Fibroblast of villous mesenchyme (primary cell): Measurements from ENCODE around the gene AGPS. TPM values are rescaled to one million over a fixed set of nuclear protein-coding genes. Genes with fewer than 3 reads are reported as not detected.
"Not testable (repeated sequence)": the region's sequence is repeated elsewhere in the genome, so short reads cannot be mapped to it uniquely, and the experiment has no call there.

Experiments used
- DNase-seq: peaks from one replicate; pipeline ENCODE4 v3.0.0-alpha.2; 2010; ENCODE audit warnings: low read depth
- H3K4me3 ChIP-seq: 2 replicates; pipeline ENCODE4 v1.5.1; 2011; ENCODE audit warnings: low read depth, mild to moderate bottlenecking, low read length
- CTCF ChIP-seq: IDR thresholded peaks from 2 replicates; pipeline ENCODE4 v1.5.1; 2012; ENCODE audit warnings: low read depth, mild to moderate bottlenecking, low read length; ENCODE audit not compliant: insufficient read depth
- total RNA-seq: library from RNA; depleted of rRNA; stranded (reverse); fragments of >200 nt; gene quantifications from 2 replicates; pipeline ENCODE4 v1.2.3, GENCODE V29; 2012

Gene AGPS
- total RNA-seq, 1 donor, result 46.2 TPM

- no peak for TF ChIP-seq CTCF
- no peak for DNase-seq
- no peak overlapping the region for H3K4me3 ChIP-seq
Measured at GRCh38 chr2:177432703-177433102, 40.1 kb downstream of the AGPS start.

GRCh38 chr2:177433402-177433801, 40.8 kb downstream of the AGPS start:
- no peak for DNase-seq
- no peak for TF ChIP-seq CTCF
- no peak overlapping the region for H3K4me3 ChIP-seq

GRCh38 chr2:177434475-177434874, 41.9 kb downstream of the AGPS start:
- no peak overlapping the region for H3K4me3 ChIP-seq
- no peak for TF ChIP-seq CTCF
- no peak for DNase-seq

DNA sequence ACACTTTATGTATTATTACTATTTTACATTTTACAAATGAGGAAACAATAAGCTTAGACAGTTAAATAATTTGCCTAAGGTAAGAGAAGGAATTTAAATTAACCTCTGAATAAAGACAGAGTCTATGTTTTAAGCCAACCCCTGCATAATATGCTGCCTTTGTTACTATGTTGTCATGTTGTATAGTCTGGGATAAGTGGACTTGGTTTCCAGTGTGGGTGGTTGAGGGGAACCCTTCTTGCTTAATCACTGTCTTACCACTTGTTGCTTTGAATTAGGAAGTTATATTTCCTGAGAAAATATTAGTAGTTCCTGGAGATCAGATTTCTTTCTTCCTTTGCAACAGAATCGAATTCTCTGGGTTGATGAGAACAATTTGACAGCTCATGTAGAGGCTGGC, 52.6 kb downstream of the AGPS start:
- DNase-seq, result no peak
- H3K4me3 ChIP-seq, result no peak overlapping the region
- TF ChIP-seq CTCF, result no peak

DNA sequence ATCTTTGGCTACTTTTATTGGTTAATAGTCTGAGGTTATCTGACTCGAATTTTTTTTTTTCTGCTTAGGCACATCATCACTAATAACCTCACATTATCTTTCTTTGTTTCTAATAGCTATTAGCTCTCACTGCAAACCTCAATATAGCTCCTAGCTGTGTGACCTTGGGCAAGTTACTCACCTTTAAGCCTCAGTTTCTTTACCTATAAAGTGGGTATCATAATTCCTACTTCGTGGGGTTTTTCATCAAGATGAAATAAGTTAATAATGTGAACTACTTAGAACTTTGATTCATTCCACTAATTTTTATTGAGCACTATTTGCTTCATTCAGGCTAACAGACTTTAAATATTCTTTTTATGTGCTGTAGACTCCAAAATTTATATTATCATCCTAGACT, 55.5 kb downstream of the AGPS start:
- H3K4me3 ChIP-seq, result no peak overlapping the region
- TF ChIP-seq CTCF, result no peak
- no peak for DNase-seq

DNA sequence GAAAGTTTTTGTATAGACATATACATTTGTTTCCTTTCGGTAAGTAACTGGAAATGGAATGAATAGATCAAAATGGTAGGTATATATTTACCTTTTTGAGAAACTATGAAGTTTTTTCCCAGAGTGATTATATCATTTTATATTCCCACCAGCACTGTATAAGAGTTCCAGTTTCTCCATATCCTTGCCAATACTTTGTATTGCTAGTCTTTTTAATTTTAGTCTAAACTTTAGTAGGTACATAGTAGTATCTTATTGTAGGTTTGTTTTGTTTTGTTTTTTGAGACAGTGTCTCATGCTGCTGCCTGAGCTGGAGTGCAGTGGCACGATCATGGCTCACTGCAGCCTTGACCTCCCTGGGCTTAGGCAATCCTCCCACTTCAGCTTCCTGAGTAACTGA, 56.6 kb downstream of the AGPS start:
- H3K4me3 ChIP-seq, result no peak overlapping the region
- no peak for DNase-seq
- TF ChIP-seq CTCF, result no peak

GRCh38 chr2:177455187-177455586, 62.6 kb downstream of the AGPS start:
- DNase-seq, result no peak
- no peak for TF ChIP-seq CTCF
- no peak overlapping the region for H3K4me3 ChIP-seq

DNA sequence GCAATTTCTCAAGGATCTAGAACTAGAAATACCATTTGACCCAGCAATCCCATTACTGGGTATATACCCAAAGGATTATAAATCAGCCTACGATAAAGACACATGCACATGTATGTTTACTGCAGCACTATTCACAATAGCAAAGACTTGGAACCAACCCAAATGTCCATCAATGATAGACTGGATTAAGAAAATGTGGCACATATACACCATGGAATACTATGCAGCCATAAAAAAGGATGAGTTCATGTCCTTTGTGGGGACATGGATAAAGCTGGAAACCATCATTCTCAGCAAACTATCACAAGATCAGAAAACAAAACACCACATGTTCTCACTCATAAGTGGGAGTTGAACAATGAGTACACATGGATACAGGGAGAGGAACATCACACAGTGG, 67.2 kb downstream of the AGPS start:
- not testable (repeated sequence) for H3K4me3 ChIP-seq, DNase-seq
